KMS-11 (cell line): ENCODE results near the gene ZNF367.

ENCODE experiments used
- H2AFZ ChIP-seq: fragments of 200-600 bp; sonication (generic); 2 replicates; pipeline ENCODE4 v1.6.1; 2016; ENCODE audit warnings: antibody characterized with exemption, mixed run types, low read depth
- H3K27ac ChIP-seq: fragments of 200-600 bp; sonication (generic); 2 replicates; pipeline ENCODE4 v1.6.1; 2016; ENCODE audit warnings: mild to moderate bottlenecking, mixed run types
- H3K27me3 ChIP-seq: fragments of 200-600 bp; sonication (generic); 2 replicates; pipeline ENCODE4 v1.6.1; 2017; ENCODE audit warnings: mild to moderate bottlenecking, low read depth, mixed run types, moderate library complexity; ENCODE audit not compliant: insufficient read depth
- H3K36me3 ChIP-seq: fragments of 200-600 bp; sonication (generic); 2 replicates; pipeline ENCODE4 v1.6.1; 2017; ENCODE audit warnings: mild to moderate bottlenecking, mixed run types; ENCODE audit not compliant: insufficient read depth
- H3K4me1 ChIP-seq: fragments of 200-600 bp; sonication (generic); 2 replicates; pipeline ENCODE4 v1.6.1; 2016; ENCODE audit warnings: mild to moderate bottlenecking, low read depth, mixed run types; ENCODE audit not compliant: poor library complexity, severe bottlenecking
- H3K4me2 ChIP-seq: fragments of 200-600 bp; sonication (generic); 2 replicates; pipeline ENCODE4 v1.7.0; 2016; ENCODE audit warnings: mild to moderate bottlenecking, mixed run types
- H3K4me3 ChIP-seq: fragments of 200-600 bp; sonication (generic); IDR thresholded peaks from 2 replicates; pipeline ENCODE4 v1.6.1; 2017; ENCODE audit warnings: low read depth, low read length, mixed read lengths; ENCODE audit not compliant: insufficient read depth
- H3K79me2 ChIP-seq: fragments of 200-600 bp; sonication (generic); 2 replicates; pipeline ENCODE4 v1.6.1; 2016; ENCODE audit warnings: low read depth, mixed run types; ENCODE audit not compliant: insufficient read depth
- H3K9ac ChIP-seq: fragments of 200-600 bp; sonication (generic); 2 replicates; pipeline ENCODE4 v1.6.1; 2016; ENCODE audit warnings: mild to moderate bottlenecking, mixed run types
- H4K20me1 ChIP-seq: fragments of 200-600 bp; sonication (generic); 2 replicates; pipeline ENCODE4 v1.6.1; 2016; ENCODE audit warnings: mild to moderate bottlenecking, mixed run types; ENCODE audit not compliant: insufficient read depth
- TF ChIP-seq, protein P1 (sequence below): fragments of 200-600 bp; sonication (generic); conservative IDR thresholded peaks from 2 replicates; pipeline ENCODE4 v1.6.1; 2017; ENCODE audit warnings: low read depth, mild to moderate bottlenecking, antibody characterized with exemption, low read length, moderate library complexity, mixed read lengths

ZNF367 gene

GRCh38 chr9:96340707-96341106 is 77.5 kb downstream of the ZNF367 start:
- Histone ChIP-seq H3K4me3 (no peak overlapping the region), H3K27ac (no peak overlapping the region), H3K4me1 (no peaks in the 10 kb centered on the region), H3K4me2 (no peak overlapping the region), H3K9ac (no peak overlapping the region), H2AFZ (no peak overlapping the region), H3K36me3 (no peaks in the 10 kb centered on the region), H3K27me3 (no peaks in the 10 kb centered on the region), H3K79me2 (no peaks in the 10 kb centered on the region), H4K20me1 (no peaks in the 10 kb centered on the region)
- TF ChIP-seq, protein P1, sequence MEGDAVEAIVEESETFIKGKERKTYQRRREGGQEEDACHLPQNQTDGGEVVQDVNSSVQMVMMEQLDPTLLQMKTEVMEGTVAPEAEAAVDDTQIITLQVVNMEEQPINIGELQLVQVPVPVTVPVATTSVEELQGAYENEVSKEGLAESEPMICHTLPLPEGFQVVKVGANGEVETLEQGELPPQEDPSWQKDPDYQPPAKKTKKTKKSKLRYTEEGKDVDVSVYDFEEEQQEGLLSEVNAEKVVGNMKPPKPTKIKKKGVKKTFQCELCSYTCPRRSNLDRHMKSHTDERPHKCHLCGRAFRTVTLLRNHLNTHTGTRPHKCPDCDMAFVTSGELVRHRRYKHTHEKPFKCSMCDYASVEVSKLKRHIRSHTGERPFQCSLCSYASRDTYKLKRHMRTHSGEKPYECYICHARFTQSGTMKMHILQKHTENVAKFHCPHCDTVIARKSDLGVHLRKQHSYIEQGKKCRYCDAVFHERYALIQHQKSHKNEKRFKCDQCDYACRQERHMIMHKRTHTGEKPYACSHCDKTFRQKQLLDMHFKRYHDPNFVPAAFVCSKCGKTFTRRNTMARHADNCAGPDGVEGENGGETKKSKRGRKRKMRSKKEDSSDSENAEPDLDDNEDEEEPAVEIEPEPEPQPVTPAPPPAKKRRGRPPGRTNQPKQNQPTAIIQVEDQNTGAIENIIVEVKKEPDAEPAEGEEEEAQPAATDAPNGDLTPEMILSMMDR: no peak

GRCh38 chr9:96338299-96338698 is 79.9 kb downstream of the ZNF367 start:
- Histone ChIP-seq H3K4me3 (no peak overlapping the region), H3K4me1 (no peaks in the 10 kb centered on the region), H3K9ac (no peak overlapping the region), H3K4me2 (no peak overlapping the region), H2AFZ (no peak overlapping the region), H3K79me2 (no peaks in the 10 kb centered on the region), H4K20me1 (no peaks in the 10 kb centered on the region), H3K36me3 (no peaks in the 10 kb centered on the region), H3K27ac (no peak overlapping the region), H3K27me3 (no peaks in the 10 kb centered on the region)
- TF ChIP-seq, protein P1: no peak
